OCI-M2 (cell line): Measurements from ENCODE around the gene PIKFYVE.
"Not testable (repeated sequence)": the region's sequence is repeated elsewhere in the genome, so short reads cannot be mapped to it uniquely, and the experiment has no call there.

Experiments
- DNase-seq: peaks from one replicate; lab custom pipeline; 2025; ENCODE audit not compliant: unreplicated experiment; lab: John Stamatoyannopoulos, UW

Gene PIKFYVE

GRCh38 chr2:208254118-208254870 is 11.8 kb upstream of the PIKFYVE start:
- DNase-seq, result peak; percentile 41

- peak; percentile 41 for DNase-seq
Observed at GRCh38 chr2:208254871-208255556, 11.0 kb upstream of the PIKFYVE start, which contains the start of gene IDH1. IDH1 (minus strand) TSS chr2:208255071; CDS start chr2:208251551, 3,520 bp downstream.

GRCh38 chr2:208255557-208256106 is 10.4 kb upstream of the PIKFYVE start:
- DNase-seq, result no peak

GRCh38 chr2:208256192-208256782 is 9.8 kb upstream of the PIKFYVE start:
- no peak for DNase-seq

DNA sequence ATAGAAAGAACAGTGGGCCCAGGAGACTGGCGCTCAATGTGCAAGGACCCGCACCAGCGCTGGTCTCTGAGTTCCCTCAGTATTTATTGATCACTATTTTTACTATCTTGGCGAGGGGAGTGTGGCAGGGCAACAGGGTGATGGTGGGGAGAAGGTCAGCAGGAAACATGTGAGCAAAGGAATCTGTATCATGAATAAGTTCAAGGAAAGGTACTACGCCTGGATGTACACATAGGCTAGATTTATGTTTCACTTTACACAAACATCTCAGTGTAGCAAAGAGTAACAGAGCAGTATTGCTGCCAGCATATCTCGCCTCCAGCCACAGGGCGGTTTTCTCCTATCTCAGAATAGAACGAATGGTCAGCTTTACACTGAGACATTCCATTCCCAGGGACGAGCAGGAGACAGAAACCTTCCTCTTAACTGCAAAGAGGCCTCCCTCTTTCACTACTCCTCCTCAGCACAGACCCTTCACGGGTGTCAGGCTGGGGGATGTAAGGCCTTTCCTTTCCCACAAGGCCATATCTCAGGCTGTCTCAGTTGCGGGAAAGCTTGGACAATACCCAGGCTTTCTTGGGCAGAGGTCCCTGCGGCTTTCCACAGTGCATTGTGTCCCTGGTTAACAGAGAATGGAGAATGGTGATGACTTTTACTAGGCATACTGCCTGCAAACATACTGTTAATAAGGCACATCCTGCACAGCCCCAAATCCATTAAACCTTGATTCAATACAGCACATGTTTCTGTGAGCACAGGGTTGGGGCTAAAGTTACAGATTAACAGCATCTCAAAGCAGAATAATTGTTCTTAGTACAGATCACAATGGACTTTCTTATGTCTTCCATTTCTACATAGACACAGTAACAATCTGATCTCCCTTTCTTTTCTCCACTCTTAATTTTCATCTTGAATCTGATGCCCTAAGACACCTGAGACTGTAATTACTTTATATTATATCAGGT is 8.9 kb upstream of the PIKFYVE start:
- not testable (repeated sequence) for DNase-seq

GRCh38 chr2:208265371-208265800 is 669 bp upstream of the PIKFYVE start:
- DNase-seq, result no peak

- no peak for DNase-seq
Observed at GRCh38 chr2:208266553-208266893, 468 bp downstream of the PIKFYVE start.

DNA sequence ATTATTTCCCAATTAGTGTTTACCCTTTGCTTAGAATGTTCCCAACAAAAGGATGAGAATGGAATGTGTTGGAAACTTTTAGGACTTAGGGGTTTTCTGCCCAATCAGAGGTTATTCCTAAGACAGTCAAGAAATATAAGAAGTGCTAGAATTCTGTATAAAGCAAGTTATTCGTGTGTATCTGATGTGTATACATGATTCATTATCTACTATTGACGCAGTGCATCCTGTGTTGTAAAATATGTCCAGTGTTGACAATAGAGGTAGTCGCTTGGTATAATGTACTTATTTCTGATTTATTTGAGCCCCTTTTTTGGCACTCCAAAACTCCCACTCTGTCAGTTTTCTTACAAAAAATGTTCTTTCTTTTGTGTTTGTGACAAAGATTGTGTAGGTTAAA is 881 bp downstream of the PIKFYVE start:
- DNase-seq, result no peak

- DNase-seq, result not testable (repeated sequence)
Observed at GRCh38 chr2:208267526-208267925, 1.5 kb downstream of the PIKFYVE start.

DNA sequence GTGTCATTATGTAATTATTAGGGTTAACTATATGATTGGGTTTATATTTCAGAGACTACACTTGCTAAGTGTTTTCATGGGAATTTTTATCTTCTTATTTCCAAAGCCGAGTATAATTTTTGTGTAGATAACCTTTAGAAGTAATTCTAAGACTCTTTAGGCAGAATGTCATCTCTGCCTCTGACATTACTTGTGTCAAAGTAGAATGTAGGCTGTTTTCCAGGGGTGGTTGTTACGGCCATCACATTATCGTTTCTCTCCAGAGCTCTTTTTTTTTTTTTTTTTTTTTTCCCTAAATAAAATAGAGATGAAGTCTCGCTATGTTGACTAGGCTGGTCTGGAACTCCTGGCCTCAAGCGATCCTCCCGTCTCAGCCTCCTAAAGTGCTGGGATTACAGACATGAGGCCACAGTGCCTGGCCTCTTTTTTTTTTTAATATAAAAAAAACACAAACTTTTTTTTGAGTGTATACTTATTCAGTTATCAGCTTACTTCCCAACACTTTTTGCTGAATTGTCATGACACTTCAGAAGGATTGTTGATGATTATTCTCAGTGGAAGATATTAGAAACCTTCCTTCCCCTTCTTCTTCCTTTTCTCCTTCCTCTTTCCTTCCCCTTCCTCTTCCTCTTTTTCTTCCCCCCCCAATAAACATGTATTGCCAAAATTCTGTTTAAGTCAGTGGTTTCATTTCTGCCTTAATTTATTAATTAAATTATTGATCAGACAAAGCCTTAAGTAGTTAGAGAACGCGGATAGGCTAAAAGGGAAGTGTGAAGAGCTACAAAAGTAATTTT is 2.3 kb downstream of the PIKFYVE start:
- DNase-seq, result no peak

DNA sequence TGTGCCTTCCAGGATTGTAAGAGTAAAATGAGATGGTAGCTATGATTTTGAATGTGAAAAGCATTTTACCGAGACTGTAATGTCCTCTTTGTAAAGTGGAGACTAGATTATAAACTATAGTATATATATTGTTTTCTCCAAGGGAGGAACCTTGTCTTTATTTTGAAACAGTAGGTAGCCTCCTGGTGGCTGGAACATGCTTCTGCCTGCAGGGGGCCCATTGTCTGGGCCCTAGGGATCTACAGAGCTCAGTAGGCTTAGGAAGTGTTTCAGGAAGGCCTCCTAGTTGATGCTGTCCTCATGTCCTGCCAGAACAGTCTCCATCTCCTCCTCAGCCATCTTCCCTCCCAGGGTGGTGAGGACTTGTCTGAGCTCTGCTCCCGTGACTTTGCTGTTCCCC is 3.0 kb downstream of the PIKFYVE start:
- DNase-seq, result no peak

DNA sequence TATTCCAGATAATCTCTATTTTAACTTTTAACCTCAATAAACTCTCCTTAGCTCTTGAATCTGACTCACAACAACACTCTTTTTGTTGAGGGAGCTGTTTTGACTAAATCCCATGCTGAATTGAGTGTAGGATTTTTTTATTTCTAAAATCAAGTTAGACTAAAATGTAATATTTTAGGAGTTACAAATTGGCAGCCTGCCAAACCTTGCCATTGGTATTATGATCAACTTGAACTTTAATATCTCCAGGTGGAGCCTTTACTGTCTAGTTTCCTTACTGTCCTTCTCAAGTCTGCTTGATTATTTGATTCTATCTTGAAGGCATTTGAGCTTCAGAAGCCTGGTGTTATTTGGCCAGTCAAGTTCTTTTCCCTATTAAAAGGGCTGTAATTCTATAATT is 8.7 kb downstream of the PIKFYVE start:
- no peak for DNase-seq

DNA sequence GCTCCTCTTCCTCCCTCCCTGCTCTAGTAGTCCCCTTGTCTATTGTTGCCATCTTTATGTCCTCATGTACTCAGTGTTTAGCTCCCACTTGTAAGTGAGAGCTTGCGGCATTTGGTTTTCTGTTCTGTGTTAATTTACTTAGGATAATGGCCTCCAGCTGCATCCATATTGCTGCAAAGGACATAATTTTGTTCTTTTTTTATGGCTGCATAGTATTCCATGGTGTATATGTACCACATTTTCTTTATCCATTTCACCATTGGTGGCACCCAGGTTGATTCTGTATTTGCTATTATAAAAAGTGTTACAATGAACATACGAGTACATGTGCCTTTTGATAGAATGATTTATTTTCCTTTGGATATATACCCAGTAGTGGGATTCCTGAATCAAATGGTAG is 12.5 kb downstream of the PIKFYVE start:
- no peak for DNase-seq

GRCh38 chr2:208279236-208279635 is 13.2 kb downstream of the PIKFYVE start:
- DNase-seq, result no peak

GRCh38 chr2:208280234-208280633 is 14.2 kb downstream of the PIKFYVE start:
- no peak for DNase-seq

- DNase-seq, result no peak
Observed at GRCh38 chr2:208280933-208281332, 14.9 kb downstream of the PIKFYVE start.

GRCh38 chr2:208285853-208286252 is 19.8 kb downstream of the PIKFYVE start:
- DNase-seq, result no peak

- no peak for DNase-seq
Observed at GRCh38 chr2:208294482-208295024, 28.5 kb downstream of the PIKFYVE start.

- no peak for DNase-seq
Observed at GRCh38 chr2:208295834-208296233, 29.8 kb downstream of the PIKFYVE start.

DNA sequence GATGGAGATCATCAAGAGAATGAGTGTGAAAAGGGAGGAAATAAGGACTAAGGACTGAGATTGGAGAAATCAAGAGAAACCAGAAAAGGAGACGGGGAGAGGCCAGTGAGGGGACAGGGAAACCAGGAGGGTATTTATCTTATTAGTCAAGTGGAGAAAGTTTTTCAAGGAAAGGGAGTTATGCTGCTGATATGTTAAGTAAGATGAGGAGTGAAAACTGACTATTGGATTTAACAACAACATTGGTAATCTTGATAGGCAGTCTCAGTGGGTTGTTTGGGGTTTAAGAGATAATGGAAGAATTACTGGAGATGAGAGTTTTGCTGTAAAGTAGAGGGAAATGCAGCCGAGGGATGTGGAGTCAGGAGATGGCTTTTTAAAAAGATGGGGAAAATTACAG is 30.6 kb downstream of the PIKFYVE start:
- no peak for DNase-seq
